Activated B cell treated with CpG ODN at 0.5 μM for 24 hours (primary cell): ENCODE data around the gene CFAP97D1. TPM values are rescaled to one million over a fixed set of nuclear protein-coding genes. Genes with fewer than 3 reads are reported as not detected.

Experiments used
- ATAC-seq: fragments of 200-7000 bp; cut with Tn5 transposase; one replicate; pipeline ENCODE4 v1.10.0; 2021; ENCODE audit warnings: low read depth, mild to moderate bottlenecking, moderate library complexity
- CTCF ChIA-PET: fragments of 350-600 bp; sonication (Branson Sonifier 250); formaldehyde crosslinking; loops from one replicate; lab custom pipeline; 2021; ENCODE audit warnings: antibody characterized with exemption; lab: Charles Lee
- POLR2A ChIA-PET: fragments of 350-600 bp; sonication (Branson Sonifier 250); formaldehyde crosslinking; loops from one replicate; lab custom pipeline; 2021; ENCODE audit warnings: antibody characterized with exemption; lab: Charles Lee
- DNase-seq: peaks from one replicate; pipeline ENCODE4 v3.0.0; 2022
- H3K27ac Mint-ChIP-seq: one replicate; pipeline ENCODE4 v1.8.0; 2020; ENCODE audit warnings: mixed read lengths
- H3K27me3 Mint-ChIP-seq: one replicate; pipeline ENCODE4 v1.8.0; 2021; ENCODE audit warnings: mixed read lengths
- H3K36me3 Mint-ChIP-seq: one replicate; pipeline ENCODE4 v1.8.0; 2021; ENCODE audit warnings: low read depth, mixed read lengths
- H3K4me1 Mint-ChIP-seq: one replicate; pipeline ENCODE4 v1.8.0; 2021; ENCODE audit warnings: mixed read lengths
- H3K4me3 Mint-ChIP-seq: one replicate; pipeline ENCODE4 v1.8.0; 2020; ENCODE audit warnings: mild to moderate bottlenecking, mixed read lengths
- H3K9me3 Mint-ChIP-seq: one replicate; pipeline ENCODE4 v1.8.0; 2020; ENCODE audit warnings: mixed read lengths
- intact Hi-C: fragments of 100-400 bp; cut with micrococcal nuclease; formaldehyde crosslinking; loops from one replicate; pipeline ENCODE4 v1.15.1; 2024
- total RNA-seq: library from RNA; stranded (reverse); gene quantifications from 2 replicates; pipeline ENCODE4 v1.2.3, GENCODE V29; 2022
- TF ChIP-seq, protein P1 (sequence below): fragments of 200-600 bp; IDR thresholded peaks from one replicate; pipeline ENCODE4 v1.8.0; 2022; ENCODE audit warnings: antibody characterized with exemption, mild to moderate bottlenecking

CFAP97D1 gene
- total RNA-seq, 1 donor from 2014 or later, result not detected

GRCh38 chr17:43758086-43758485 is 22.1 kb upstream of the CFAP97D1 start:
- ATAC-seq (no peak), DNase-seq (no peak)
- Mint-ChIP-seq H3K27ac (no peak overlapping the region), H3K9me3 (no peaks in the 10 kb centered on the region), H3K36me3 (no peaks in the 10 kb centered on the region), H3K4me1 (no peaks in the 10 kb centered on the region), H3K4me3 (no peak overlapping the region), H3K27me3 (peaks cover 44% of the 10 kb centered on the region)
- TF ChIP-seq, protein P1, sequence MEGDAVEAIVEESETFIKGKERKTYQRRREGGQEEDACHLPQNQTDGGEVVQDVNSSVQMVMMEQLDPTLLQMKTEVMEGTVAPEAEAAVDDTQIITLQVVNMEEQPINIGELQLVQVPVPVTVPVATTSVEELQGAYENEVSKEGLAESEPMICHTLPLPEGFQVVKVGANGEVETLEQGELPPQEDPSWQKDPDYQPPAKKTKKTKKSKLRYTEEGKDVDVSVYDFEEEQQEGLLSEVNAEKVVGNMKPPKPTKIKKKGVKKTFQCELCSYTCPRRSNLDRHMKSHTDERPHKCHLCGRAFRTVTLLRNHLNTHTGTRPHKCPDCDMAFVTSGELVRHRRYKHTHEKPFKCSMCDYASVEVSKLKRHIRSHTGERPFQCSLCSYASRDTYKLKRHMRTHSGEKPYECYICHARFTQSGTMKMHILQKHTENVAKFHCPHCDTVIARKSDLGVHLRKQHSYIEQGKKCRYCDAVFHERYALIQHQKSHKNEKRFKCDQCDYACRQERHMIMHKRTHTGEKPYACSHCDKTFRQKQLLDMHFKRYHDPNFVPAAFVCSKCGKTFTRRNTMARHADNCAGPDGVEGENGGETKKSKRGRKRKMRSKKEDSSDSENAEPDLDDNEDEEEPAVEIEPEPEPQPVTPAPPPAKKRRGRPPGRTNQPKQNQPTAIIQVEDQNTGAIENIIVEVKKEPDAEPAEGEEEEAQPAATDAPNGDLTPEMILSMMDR, result no peak
- intact Hi-C loops, result no loop called here
- POLR2A ChIA-PET, result no interaction called here
- CTCF ChIA-PET, result interaction anchor here (1.1 to 14.2 kb wide), 5 partner anchors 9 to 180 kb away, joined by 3 to 301 read pairs (median 12); no protein-coding TSS in a partner anchor

GRCh38 chr17:43758497-43759174 is 21.6 kb upstream of the CFAP97D1 start, which contains the start of gene SOST:
TSS of gene SOST (minus strand) at chr17:43758791. CDS start at chr17:43758741, 50 bp downstream.
- no peaks in the 10 kb centered on the region for H3K4me1 Mint-ChIP-seq

DNA sequence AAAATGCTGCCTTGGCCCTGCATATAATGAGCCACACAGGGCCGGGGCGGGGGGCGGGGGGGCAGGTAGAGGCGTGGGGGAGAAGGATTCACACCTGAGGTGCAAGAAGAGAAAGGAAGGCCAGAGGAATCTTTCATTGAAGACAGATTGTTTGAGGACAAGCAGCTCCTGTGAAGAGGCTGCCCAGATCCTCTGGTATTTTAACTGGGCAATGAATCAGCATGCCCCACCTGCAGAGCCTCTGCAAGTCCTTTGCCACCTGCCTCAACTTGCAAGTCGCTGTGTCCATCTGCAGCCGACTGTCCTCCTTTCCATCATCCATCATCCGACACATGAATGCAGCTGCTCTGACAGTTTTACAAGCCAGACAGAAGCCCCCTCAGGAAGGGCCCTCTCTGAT is 20.4 kb upstream of the CFAP97D1 start:
- ChIA-PET POLR2A (no interaction called here), CTCF (interaction anchor here (0.6 to 14.2 kb wide), 15 partner anchors 9 to 1838 kb away, joined by 3 to 301 read pairs (median 4); partner anchors contain the start of gene DUSP3)
- peaks cover 31% of the 10 kb centered on the region for H3K27me3 Mint-ChIP-seq
- no peak overlapping the region for H3K4me3 Mint-ChIP-seq
- H3K9me3 Mint-ChIP-seq, result no peaks in the 10 kb centered on the region
- no peak overlapping the region for H3K27ac Mint-ChIP-seq
- H3K36me3 Mint-ChIP-seq, result no peaks in the 10 kb centered on the region
- intact Hi-C loops, result loop anchor here (1.0 kb wide), 3 partner anchors 66 to 240 kb away; no protein-coding TSS in a partner anchor
- ATAC-seq, result no peak
- H3K4me1 Mint-ChIP-seq, result no peaks in the 10 kb centered on the region
- TF ChIP-seq, protein P1, result no peak
- DNase-seq, result no peak

More at GRCh38 chr17:43758497-43759174, 21.6 kb upstream of the CFAP97D1 start, which contains the start of gene SOST:
- Mint-ChIP-seq H3K9me3 (no peaks in the 10 kb centered on the region), H3K36me3 (no peaks in the 10 kb centered on the region), H3K4me3 (no peak within 1 kb of the TSS), H3K27me3 (peaks cover 40% of the 10 kb centered on the region), H3K27ac (no peak within 1 kb of the TSS)
- intact Hi-C loops, result no loop called here
- POLR2A ChIA-PET, result interaction anchor here (0.6 kb wide), 1 partner anchor 60 kb away, joined by 4 read pairs; no protein-coding TSS in a partner anchor
- DNase-seq (no peak), ATAC-seq (no peak)
- TF ChIP-seq, protein P1, result no peak
- CTCF ChIA-PET, result interaction anchor here (1.1 to 14.2 kb wide), 4 partner anchors 8 to 180 kb away, joined by 3 to 301 read pairs (median 26); no protein-coding TSS in a partner anchor

- Mint-ChIP-seq H3K27ac (no peak overlapping the region), H3K36me3 (no peaks in the 10 kb centered on the region), H3K9me3 (no peaks in the 10 kb centered on the region), H3K4me3 (no peak overlapping the region), H3K27me3 (peaks cover 31% of the 10 kb centered on the region), H3K4me1 (no peaks in the 10 kb centered on the region)
- intact Hi-C loops, result loop anchor here (1.0 kb wide), 3 partner anchors 66 to 240 kb away; no protein-coding TSS in a partner anchor
- TF ChIP-seq, protein P1, result peak; percentile 62
- CTCF ChIA-PET, result interaction anchor here (0.6 to 14.2 kb wide), 23 partner anchors 10 to 1839 kb away, joined by 3 to 301 read pairs (median 4); partner anchors contain the start of gene DUSP3
- POLR2A ChIA-PET, result interaction anchor here (1.5 kb wide), 1 partner anchor 66 kb away, joined by 3 read pairs; no protein-coding TSS in a partner anchor
- DNase-seq, result peak; percentile 75
- peak; percentile 99 for ATAC-seq
Observed at GRCh38 chr17:43760254-43760852, 19.9 kb upstream of the CFAP97D1 start.
